Right lobe of liver (tissue), 6 donors: ENCODE results near the gene APLF. TPM values are rescaled to one million over a fixed set of nuclear protein-coding genes. Genes with fewer than 3 reads are reported as not detected.

Source experiments
- ATAC-seq, 4 donors: fragments of 200-7000 bp; cut with Tn5 transposase; one replicate each; pipeline ENCODE4 v1.9.1; 2020; ENCODE audit warnings: mild to moderate bottlenecking in 4 of 4, moderate library complexity in 4 of 4
- DNase-seq, 3 donors: peaks; one replicate each; pipeline ENCODE4 v3.0.0-alpha.2; 2020
- H3K27ac ChIP-seq, 3 donors: fragments of 200-600 bp; one replicate each; pipeline ENCODE4 v1.8.0; 2022
- H3K27me3 ChIP-seq, 2 donors: fragments of 200-600 bp; one replicate each; pipeline ENCODE4 v1.8.0; 2022
- H3K36me3 ChIP-seq, 4 donors: fragments of 200-600 bp; sonication (generic) in 1 of 4; one replicate each; pipeline versions ENCODE4 v1.5.1 to v1.8.0; 2017 to 2022; ENCODE audit warnings: control low read depth in 1 of 4
- H3K4me1 ChIP-seq, 4 donors: fragments of 200-600 bp; sonication (generic) in 1 of 4; one replicate each; pipeline versions ENCODE4 v1.5.1 to v1.8.0; 2017 to 2022; ENCODE audit warnings: control low read depth in 1 of 4
- H3K4me3 ChIP-seq, 3 donors: fragments of 200-600 bp; one replicate each; pipeline ENCODE4 v1.8.0; 2022
- H3K9me3 ChIP-seq, 4 donors: fragments of 200-600 bp; sonication (generic) in 1 of 4; one replicate each; pipeline versions ENCODE4 v1.5.1 to v1.8.0; 2017 to 2022; ENCODE audit warnings: control low read depth in 1 of 4
- POLR2A ChIP-seq: fragments of 450-650 bp; IDR thresholded peaks from one replicate; pipeline ENCODE4 v1.6.1; 2017; ENCODE audit warnings: antibody characterized with exemption, mild to moderate bottlenecking
- WGBS: methylation state at CpG from one replicate; pipeline ENCODE4 v1.1.6; 2018; ENCODE audit warnings: low coverage, low lambda C conversion rate; ENCODE audit not compliant: insufficient coverage; ENCODE audit errors: missing lambda C conversion rate; 5-methylcytosine and 5-hydroxymethylcytosine counted together
- intact Hi-C, 2 donors: fragments of 100-400 bp; cut with DNase I; formaldehyde crosslinking; loops; one replicate each; pipeline versions ENCODE4 v1.11.2 to v1.14.1; 2022
- total RNA-seq, 6 experiments: library from RNA; depleted of rRNA in 2 of 6; stranded (reverse); fragments of >200 nt in 2 of 6; fragmentation: NEBNext Ultra II Directional in 3 of 6; extraction: Animal tissue kit (Norgen Biotek cat#: 25700) in 3 of 6; gene quantifications; one replicate each; pipeline versions ENCODE4 v1.1.0 to v1.2.4, GENCODE V29; 2016 to 2023
- TF ChIP-seq, protein P1 (sequence below), 4 donors: fragments of 200-600 bp in 3 of 4; fragments of 450-650 bp in 1 of 4; IDR thresholded peaks; one replicate each; pipeline versions ENCODE4 v1.5.1 to v1.8.0; 2016 to 2022; ENCODE audit warnings: antibody characterized with exemption in 4 of 4, mild to moderate bottlenecking in 2 of 4
- donor health status: DM: no; HTN: yes; CAD: no.
- donor health status: DM: no; HTN: no; CAD: no.
- donor health status: DM: no; HTN: no; CAD: no.
- donor health status: DM: no; HTN: yes; CAD: no.
- donor health status: DM: no; HTN: yes; CAD: no.

APLF gene
- total RNA-seq, 6 experiments from 2014 or later: 1.3 to 2.3 (median 1.9) TPM

DNA sequence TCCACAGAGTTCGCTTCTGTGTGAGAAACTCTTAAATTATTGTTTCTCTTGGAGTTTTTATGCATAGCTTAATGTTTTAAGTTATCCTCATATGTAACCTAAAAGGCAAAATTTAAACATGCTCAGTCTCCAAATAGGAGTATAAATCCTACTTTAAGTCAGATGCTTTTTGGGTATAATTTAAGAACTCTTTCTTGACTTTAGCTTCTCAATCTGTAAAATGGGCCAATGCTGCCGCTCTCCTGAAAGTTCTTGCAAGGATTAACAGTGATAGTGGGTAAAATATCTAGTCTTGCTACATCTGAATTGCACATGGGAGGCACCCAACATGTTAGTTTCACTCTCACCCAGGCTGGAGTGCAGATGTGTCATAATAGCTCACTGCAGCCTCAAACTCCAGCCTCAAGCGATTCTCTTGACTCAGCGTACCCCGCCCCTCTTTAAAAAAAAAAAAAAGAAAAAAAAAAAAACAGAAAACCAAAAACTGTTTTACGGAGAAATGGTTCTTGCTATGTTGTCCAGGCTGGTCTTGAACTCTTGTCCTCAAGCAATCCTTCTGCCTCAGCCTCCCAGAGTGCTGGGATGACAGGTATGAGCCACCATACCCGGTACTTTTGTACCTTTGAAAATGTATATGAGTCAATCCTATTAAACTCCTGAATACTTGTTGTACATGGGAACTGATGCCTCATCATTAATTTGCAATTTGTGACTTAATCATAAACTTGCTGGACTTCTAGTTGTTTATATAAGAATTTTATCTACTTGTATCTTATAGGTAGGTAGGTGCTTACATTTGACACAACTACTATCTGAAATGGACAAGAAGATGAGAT, 2.1 kb upstream of the APLF start:
- Histone ChIP-seq H3K4me1 (peaks cover 0 to 14% (median 0%) of the 10 kb centered on the region in 4 donors), H3K4me3 (no peak overlapping the region), H3K36me3 (no peaks in the 10 kb centered on the region), H3K27me3 (no peaks in the 10 kb centered on the region), H3K27ac (no peak overlapping the region), H3K9me3 (no peaks in the 10 kb centered on the region)
- no peak for ATAC-seq
- no peak for DNase-seq
- TF ChIP-seq, protein P1, sequence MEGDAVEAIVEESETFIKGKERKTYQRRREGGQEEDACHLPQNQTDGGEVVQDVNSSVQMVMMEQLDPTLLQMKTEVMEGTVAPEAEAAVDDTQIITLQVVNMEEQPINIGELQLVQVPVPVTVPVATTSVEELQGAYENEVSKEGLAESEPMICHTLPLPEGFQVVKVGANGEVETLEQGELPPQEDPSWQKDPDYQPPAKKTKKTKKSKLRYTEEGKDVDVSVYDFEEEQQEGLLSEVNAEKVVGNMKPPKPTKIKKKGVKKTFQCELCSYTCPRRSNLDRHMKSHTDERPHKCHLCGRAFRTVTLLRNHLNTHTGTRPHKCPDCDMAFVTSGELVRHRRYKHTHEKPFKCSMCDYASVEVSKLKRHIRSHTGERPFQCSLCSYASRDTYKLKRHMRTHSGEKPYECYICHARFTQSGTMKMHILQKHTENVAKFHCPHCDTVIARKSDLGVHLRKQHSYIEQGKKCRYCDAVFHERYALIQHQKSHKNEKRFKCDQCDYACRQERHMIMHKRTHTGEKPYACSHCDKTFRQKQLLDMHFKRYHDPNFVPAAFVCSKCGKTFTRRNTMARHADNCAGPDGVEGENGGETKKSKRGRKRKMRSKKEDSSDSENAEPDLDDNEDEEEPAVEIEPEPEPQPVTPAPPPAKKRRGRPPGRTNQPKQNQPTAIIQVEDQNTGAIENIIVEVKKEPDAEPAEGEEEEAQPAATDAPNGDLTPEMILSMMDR (IDR thresholded peaks at IDR 0.05): no peak
- no peak for TF ChIP-seq POLR2A
- intact Hi-C loops: loop anchor here (10.0 kb wide), 2 partner anchors 250 to 460 kb away; no protein-coding TSS in a partner anchor
- 75% methylated on average over 7 of the region's 7 CpGs for WGBS

DNA sequence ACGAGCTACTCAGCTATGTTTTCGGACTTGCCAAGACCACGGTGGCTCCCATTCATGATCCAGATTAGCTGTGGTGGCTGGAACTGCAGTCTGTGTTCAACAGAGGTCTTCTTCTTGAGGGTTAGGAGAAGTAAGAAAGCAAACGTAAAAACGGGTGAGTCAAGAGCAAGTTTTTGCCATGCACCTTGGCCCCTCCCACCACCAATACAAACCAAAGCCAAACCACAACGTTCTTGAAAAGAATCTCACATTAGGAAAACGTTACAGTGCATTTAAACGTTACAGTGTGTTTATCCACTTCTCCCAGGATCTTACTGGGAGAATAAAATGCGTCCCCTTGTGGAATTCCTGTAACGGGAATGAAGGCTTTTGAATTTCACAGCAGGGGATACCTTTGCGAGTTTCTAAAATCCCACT, 1.0 kb upstream of the APLF start:
- H3K9me3 ChIP-seq: no peaks in the 10 kb centered on the region
- H3K36me3 ChIP-seq: no peaks in the 10 kb centered on the region
- no peaks in the 10 kb centered on the region for H3K27me3 ChIP-seq
- WGBS: 2% methylated on average over 11 of the region's 11 CpGs
- H3K4me1 ChIP-seq: peaks cover 0 to 14% (median 0%) of the 10 kb centered on the region in 4 donors
- TF ChIP-seq, protein P1 (IDR thresholded peaks at IDR 0.05): peak in 1 of 4 donors; percentile 16
- no peak for TF ChIP-seq POLR2A
- H3K27ac ChIP-seq: peak overlapping the region; percentile 60 to 83 (median 65)
- intact Hi-C loops: loop anchor here (10.0 kb wide), 2 partner anchors 248 to 458 kb away; no protein-coding TSS in a partner anchor
- no peak for DNase-seq
- peak overlapping the region; percentile 69 to 83 (median 70) for H3K4me3 ChIP-seq
- ATAC-seq: no peak

DNA sequence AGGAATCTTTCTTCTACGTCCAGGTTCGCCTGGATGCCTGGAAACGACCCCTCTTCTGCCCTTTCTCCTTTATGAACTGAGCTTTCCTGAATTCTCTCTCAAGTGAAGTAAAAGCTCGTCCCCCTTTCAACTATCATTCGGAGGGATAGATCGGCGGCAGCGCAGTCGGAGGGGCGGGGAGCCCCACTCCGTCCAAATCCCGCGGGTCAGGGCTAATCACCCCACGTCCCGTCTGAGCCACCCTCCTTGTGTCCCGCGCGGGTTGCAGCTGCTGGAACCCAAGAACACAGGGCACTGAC, 658 bp upstream of the APLF start:
- no peaks in the 10 kb centered on the region for H3K36me3 ChIP-seq
- H3K4me1 ChIP-seq: peaks cover 0 to 14% (median 0%) of the 10 kb centered on the region in 4 donors
- TF ChIP-seq, protein P1 (IDR thresholded peaks at IDR 0.05): no peak
- TF ChIP-seq POLR2A: no peak
- WGBS: 3% methylated on average over 6 of the region's 18 CpGs
- peak overlapping the region; percentile 60 to 83 (median 65) for H3K27ac ChIP-seq
- peak overlapping the region; percentile 69 to 83 (median 70) for H3K4me3 ChIP-seq
- intact Hi-C loops: loop anchor here (10.0 kb wide), 2 partner anchors 248 to 458 kb away; no protein-coding TSS in a partner anchor
- ATAC-seq (peak in 2 of 4 donors; percentile 30 to 34), DNase-seq (no peak)
- no peaks in the 10 kb centered on the region for H3K27me3 ChIP-seq
- no peaks in the 10 kb centered on the region for H3K9me3 ChIP-seq

DNA sequence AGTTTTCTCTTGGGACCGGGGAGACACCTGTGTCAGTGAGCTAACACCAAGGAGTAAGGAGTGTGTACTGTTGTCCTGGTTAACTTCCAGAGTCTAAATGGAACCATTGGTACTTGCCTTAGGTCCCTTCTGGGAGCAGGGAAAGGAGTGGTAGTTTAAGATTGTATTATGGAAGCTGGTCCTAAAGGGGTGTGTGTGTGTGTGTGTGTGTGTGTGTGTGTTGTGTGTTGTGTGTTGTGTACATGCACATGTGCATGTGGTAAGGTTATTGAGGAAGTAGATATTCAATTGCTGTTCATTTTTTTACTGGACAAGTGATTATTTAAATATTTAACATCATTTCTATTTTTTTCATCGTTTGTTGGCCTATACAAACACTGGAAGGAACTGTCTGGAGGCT, 1.4 kb downstream of the APLF start:
- H3K4me3 ChIP-seq: no peak overlapping the region
- H3K27ac ChIP-seq: no peak overlapping the region
- no peaks in the 10 kb centered on the region for H3K27me3 ChIP-seq
- ATAC-seq (no peak), DNase-seq (no peak)
- H3K4me1 ChIP-seq: peaks cover 0 to 14% (median 0%) of the 10 kb centered on the region in 4 donors
- H3K36me3 ChIP-seq: no peaks in the 10 kb centered on the region
- TF ChIP-seq, protein P1 (IDR thresholded peaks at IDR 0.05): no peak
- TF ChIP-seq POLR2A: no peak
- WGBS: 79% methylated on average over 2 of the region's 2 CpGs
- no peaks in the 10 kb centered on the region for H3K9me3 ChIP-seq
- intact Hi-C loops: loop anchor here (10.0 kb wide), 2 partner anchors 246 to 456 kb away; no protein-coding TSS in a partner anchor
